OCI-LY1 (cell line): ENCODE results near the gene ADD2.
"Not testable (repeated sequence)": the region's sequence is repeated elsewhere in the genome, so short reads cannot be mapped to it uniquely, and the experiment has no call there.

Experiments used
- H2AFZ ChIP-seq: fragments of 200-600 bp; sonication (generic), shearing (Covaris generic); 2 replicates; pipeline ENCODE4 v1.6.0; 2014; ENCODE audit warnings: antibody characterized with exemption, mild to moderate bottlenecking, low read length
- H3F3A ChIP-seq: fragments of 200-600 bp; sonication (generic), shearing (Covaris generic); 2 replicates; pipeline ENCODE4 v1.6.0; 2014; ENCODE audit warnings: mild to moderate bottlenecking, antibody characterized with exemption, low read length, moderate library complexity; ENCODE audit not compliant: insufficient read depth
- H3K27ac ChIP-seq: fragments of 200-600 bp; sonication (generic); 2 replicates; pipeline ENCODE4 v1.5.1; 2014; ENCODE audit warnings: low read length, mixed run types, mild to moderate bottlenecking, low read depth; ENCODE audit not compliant: poor library complexity, severe bottlenecking
- H3K27me3 ChIP-seq: fragments of 200-600 bp; sonication (generic); 2 replicates; pipeline ENCODE4 v1.6.0; 2014; ENCODE audit warnings: antibody characterized with exemption, mild to moderate bottlenecking, low read length, moderate library complexity; ENCODE audit not compliant: insufficient read depth
- H3K36me3 ChIP-seq: fragments of 200-600 bp; sonication (generic); 2 replicates; pipeline ENCODE4 v1.6.1; 2014; ENCODE audit warnings: mild to moderate bottlenecking, antibody characterized with exemption, low read length, moderate library complexity, mixed read lengths; ENCODE audit not compliant: insufficient read depth
- H3K4me1 ChIP-seq: fragments of 200-600 bp; sonication (generic); 2 replicates; pipeline ENCODE4 v1.5.1; 2014; ENCODE audit warnings: mild to moderate bottlenecking, low read length, moderate library complexity; ENCODE audit not compliant: insufficient read depth, severe bottlenecking
- H3K4me2 ChIP-seq: fragments of 200-600 bp; sonication (generic), shearing (Covaris generic); 2 replicates; pipeline ENCODE4 v1.6.1; 2014; ENCODE audit warnings: low read length
- H3K4me3 ChIP-seq: fragments of 200-600 bp; sonication (generic); 2 replicates; pipeline ENCODE4 v1.5.1; 2014; ENCODE audit warnings: low read length, low read depth, mild to moderate bottlenecking, mixed read lengths; ENCODE audit not compliant: poor library complexity, severe bottlenecking
- H3K79me2 ChIP-seq: fragments of 200-600 bp; shearing (Covaris generic); 2 replicates; pipeline ENCODE4 v1.6.1; 2016; ENCODE audit warnings: mixed run types, low read length, mixed read lengths; ENCODE audit not compliant: insufficient read depth
- H3K9ac ChIP-seq: fragments of 200-600 bp; sonication (generic), shearing (Covaris generic); 2 replicates; pipeline ENCODE4 v1.6.1; 2014; ENCODE audit warnings: mild to moderate bottlenecking, low read length, mixed read lengths
- H3K9me2 ChIP-seq: fragments of 200-600 bp; sonication (generic), shearing (Covaris generic); 2 replicates; pipeline ENCODE4 v1.6.1; 2014; ENCODE audit warnings: low read depth, mild to moderate bottlenecking, low read length, mixed read lengths
- H3K9me3 ChIP-seq: fragments of 200-600 bp; shearing (Covaris generic); 2 replicates; pipeline ENCODE4 v1.6.1; 2014; ENCODE audit warnings: low read length, mixed read lengths
- H4K20me1 ChIP-seq: fragments of 200-600 bp; sonication (generic), shearing (Covaris generic); 2 replicates; pipeline ENCODE4 v1.6.0; 2016; ENCODE audit warnings: mild to moderate bottlenecking, low read length; ENCODE audit not compliant: insufficient read depth
- EZH2 ChIP-seq: fragments of 200-600 bp; sonication (generic), shearing (Covaris generic); IDR thresholded peaks from 2 replicates; pipeline ENCODE4 v1.8.0; 2017; ENCODE audit warnings: borderline replicate concordance, mixed run types, mild to moderate bottlenecking, antibody characterized with exemption, low read length, moderate library complexity, mixed read lengths
- TF ChIP-seq, protein P1 (sequence below): fragments of 200-600 bp; sonication (generic), shearing (Covaris generic); IDR thresholded peaks from 2 replicates; pipeline ENCODE4 v1.5.1; 2017; ENCODE audit warnings: mild to moderate bottlenecking, antibody characterized with exemption, low read length, moderate library complexity, mixed read lengths

Gene ADD2

DNA sequence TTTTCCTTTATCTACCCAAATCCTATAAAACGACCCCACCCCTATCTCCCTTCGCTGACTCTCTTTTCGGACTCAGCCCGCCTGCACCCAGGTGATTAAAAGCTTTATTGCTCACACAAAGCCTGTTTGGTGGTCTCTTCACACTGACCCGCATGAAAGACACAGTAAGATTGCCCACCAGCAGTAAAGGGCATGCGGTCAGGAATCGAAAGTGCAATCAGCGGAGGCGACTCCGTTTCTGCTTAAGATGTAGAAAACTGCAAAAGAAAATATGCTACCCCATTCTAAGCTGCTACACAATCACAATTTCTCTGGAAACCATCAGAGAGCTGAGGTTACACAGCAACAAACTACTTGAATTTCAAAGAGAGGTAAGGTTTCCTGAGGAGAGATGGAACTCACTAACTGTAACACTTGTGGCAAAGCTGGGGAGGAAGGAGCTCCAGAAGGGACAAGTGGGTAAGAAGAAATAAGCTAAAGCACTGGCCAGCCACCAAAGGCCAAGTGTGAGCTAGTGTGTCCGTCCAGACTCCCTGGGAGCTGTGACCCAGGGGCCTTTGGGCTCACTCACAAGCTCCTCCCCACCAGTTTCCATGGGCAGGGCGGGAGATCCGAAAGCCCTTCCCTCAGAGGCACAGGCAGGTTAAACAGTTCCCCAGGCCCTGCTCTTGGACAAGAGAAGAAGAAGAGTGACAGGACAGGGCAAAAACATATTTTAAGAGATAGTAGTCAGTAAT lies 141.6 kb downstream of the ADD2 start:
- no peaks in the 10 kb centered on the region for H3K79me2 ChIP-seq
- no peaks in the 10 kb centered on the region for H3F3A ChIP-seq
- no peaks in the 10 kb centered on the region for H3K27me3 ChIP-seq
- TF ChIP-seq EZH2: no peak
- TF ChIP-seq, protein P1, sequence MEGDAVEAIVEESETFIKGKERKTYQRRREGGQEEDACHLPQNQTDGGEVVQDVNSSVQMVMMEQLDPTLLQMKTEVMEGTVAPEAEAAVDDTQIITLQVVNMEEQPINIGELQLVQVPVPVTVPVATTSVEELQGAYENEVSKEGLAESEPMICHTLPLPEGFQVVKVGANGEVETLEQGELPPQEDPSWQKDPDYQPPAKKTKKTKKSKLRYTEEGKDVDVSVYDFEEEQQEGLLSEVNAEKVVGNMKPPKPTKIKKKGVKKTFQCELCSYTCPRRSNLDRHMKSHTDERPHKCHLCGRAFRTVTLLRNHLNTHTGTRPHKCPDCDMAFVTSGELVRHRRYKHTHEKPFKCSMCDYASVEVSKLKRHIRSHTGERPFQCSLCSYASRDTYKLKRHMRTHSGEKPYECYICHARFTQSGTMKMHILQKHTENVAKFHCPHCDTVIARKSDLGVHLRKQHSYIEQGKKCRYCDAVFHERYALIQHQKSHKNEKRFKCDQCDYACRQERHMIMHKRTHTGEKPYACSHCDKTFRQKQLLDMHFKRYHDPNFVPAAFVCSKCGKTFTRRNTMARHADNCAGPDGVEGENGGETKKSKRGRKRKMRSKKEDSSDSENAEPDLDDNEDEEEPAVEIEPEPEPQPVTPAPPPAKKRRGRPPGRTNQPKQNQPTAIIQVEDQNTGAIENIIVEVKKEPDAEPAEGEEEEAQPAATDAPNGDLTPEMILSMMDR: no peak
- no peaks in the 10 kb centered on the region for H3K36me3 ChIP-seq
- no peak overlapping the region for H3K27ac ChIP-seq
- H3K9me2 ChIP-seq: no peaks in the 10 kb centered on the region
- no peak overlapping the region for H2AFZ ChIP-seq
- H3K4me1 ChIP-seq: no peaks in the 10 kb centered on the region
- no peaks in the 10 kb centered on the region for H4K20me1 ChIP-seq
- no peak overlapping the region for H3K4me3 ChIP-seq
- H3K4me2 ChIP-seq: no peak overlapping the region
- H3K9me3 ChIP-seq: no peaks in the 10 kb centered on the region
- H3K9ac ChIP-seq: no peak overlapping the region

DNA sequence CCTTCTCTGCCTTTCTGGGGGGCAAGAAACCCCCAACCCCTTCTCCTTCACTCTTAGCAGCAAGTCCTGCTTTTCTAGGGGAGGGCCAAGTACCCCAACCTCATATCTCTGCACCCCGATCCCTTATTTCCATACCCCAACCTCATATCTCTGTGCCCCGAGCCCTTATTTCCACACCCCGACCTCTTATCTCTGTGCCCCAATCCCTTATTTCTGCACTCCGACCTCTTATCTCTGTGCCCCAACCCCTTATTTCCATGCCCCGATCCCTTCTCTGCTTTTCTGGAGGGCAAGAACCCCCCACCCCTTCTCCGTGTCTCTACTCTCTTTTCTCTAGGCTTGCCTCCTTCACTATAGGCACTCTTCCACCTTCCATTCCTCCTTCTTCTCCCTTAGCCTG lies 146.5 kb downstream of the ADD2 start:
- H3K79me2 ChIP-seq, H3K4me2 ChIP-seq, H3K27ac ChIP-seq, H3K4me1 ChIP-seq, H3K9me3 ChIP-seq, H3K9ac ChIP-seq, H4K20me1 ChIP-seq, H3K36me3 ChIP-seq, H3F3A ChIP-seq, H3K9me2 ChIP-seq, H2AFZ ChIP-seq, H3K4me3 ChIP-seq, H3K27me3 ChIP-seq: not testable (repeated sequence)

DNA sequence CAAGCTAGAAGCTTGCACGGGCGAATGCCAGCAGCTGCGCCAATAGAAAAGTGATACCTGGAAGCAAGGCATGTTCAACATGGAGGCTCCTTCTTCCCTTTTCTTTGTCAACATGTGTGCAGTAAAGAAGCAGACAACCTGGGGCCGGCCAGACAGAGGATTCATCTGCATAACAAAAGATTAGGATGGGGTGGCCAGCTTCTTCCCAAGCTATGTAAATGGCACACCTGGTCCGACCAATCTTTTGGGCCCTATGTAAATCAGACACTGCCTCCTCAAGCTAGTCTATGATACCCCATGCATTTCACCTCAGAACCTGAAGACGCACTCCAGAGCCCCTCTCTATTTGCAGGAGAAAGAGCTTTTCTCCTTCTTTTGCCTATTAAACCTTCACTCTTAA lies 148.0 kb downstream of the ADD2 start:
- Histone ChIP-seq H2AFZ (no peak overlapping the region), H3F3A (no peaks in the 10 kb centered on the region)

More for the DNA sequence above, 148.0 kb downstream of the ADD2 start:
- Histone ChIP-seq H3K4me2 (no peak overlapping the region), H3K79me2 (no peaks in the 10 kb centered on the region), H3K36me3 (no peaks in the 10 kb centered on the region), H4K20me1 (no peaks in the 10 kb centered on the region), H3K9me2 (no peaks in the 10 kb centered on the region), H3K4me1 (no peaks in the 10 kb centered on the region), H3K27me3 (no peaks in the 10 kb centered on the region), H3K4me3 (no peak overlapping the region), H3K9ac (no peak overlapping the region), H3K9me3 (no peaks in the 10 kb centered on the region), H3K27ac (no peak overlapping the region)
- TF ChIP-seq, protein P1: no peak
- TF ChIP-seq EZH2: no peak
